Measurements from ENCODE around the gene CAMK4. TPM values are rescaled to one million over a fixed set of nuclear protein-coding genes. Genes with fewer than 3 reads are reported as not detected.

Gene CAMK4
- total RNA-seq, 2 donors from 2014 or later = 1.8 to 3.1 TPM

DNA sequence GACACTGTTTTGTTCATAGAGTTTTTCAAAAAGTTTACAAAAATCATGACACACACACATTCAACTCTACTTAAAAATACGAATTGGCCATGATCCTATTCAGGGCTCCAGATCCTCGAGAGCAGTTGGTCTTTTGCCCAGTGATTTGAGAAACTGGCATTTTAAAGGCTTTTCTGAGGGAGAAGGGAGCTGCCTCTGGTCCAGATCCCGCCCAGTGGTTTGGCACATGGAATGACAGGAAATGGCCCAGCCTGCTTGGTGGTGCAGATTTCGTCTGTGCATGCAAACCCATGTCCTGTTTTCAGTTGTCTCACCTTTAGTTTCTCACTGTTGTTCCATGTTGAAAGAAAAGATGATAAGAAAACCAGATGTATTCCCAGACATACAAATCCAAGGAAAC is 3.6 kb downstream of the CAMK4 start:
- peak in 1 of 2 donors; percentile 19 for DNase-seq
- intact Hi-C loops (cut with DNase I, micrococcal nuclease) = no loop called here
- no peak for ATAC-seq

DNA sequence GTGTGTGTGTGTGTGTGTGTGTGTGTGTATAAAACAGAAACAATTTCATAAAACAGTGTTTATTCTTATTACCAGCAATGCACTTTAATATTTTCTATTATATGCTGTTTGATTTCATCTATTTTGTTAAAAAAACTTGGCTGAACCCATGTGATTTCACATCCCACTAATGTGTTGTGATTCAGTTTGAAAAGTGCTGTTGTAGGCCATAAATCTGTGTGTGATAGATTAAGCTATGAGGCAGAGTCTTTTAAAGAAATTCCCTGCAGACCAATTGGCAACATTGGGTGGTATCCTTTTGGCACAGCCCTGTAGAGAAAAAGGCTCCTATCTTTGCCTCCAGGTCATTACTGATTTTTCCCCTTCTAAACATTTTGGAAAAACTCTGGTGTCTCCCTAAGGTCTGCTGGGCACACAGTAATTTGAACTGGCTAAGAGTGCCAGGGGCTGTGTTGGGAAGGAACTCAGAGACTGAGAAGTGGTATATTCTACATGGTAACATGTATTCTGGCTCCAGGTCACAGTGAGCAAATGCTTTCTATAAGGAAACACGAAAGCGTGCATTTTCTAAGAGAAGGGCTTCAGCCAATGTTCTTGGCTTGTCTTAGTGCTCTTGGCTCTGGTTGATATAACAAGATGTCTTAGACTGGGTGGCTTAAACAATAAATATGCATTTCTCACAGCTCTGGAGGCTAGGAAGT is 4.5 kb downstream of the CAMK4 start:
- no peak for DNase-seq
- intact Hi-C loops (cut with DNase I, micrococcal nuclease) = no loop called here
- no peak for ATAC-seq

DNA sequence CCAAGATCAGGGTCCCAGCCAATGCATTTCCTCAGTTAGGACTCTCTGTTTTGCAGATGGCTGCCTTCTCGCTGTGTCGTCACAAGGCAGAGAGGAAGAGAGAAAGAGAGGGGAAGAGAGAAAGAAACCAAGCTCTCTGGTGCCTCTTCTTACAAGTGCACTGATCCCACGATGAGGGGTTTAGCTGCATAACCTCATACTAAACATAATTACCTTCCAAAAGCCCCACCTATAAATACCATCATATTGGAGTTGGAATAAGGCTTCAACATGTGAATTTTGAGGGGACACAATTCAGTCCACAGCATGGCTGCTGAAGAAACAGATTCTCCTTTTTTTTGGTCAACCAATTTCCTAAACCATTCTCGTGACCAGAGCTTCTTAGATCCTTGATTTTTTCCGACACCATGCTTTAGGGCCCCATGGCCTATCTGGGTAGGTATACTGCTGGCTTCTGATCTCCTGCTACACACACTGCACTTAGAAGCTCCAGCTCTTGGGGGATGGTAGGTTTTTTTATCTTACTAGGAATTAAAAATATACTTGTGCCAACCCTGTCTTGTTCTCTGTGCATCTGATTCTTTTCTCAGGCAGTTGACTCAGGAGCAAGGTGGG is 5.1 kb downstream of the CAMK4 start:
- DNase-seq = no peak
- ATAC-seq = no peak
- intact Hi-C loops (cut with DNase I, micrococcal nuclease) = no loop called here

DNA sequence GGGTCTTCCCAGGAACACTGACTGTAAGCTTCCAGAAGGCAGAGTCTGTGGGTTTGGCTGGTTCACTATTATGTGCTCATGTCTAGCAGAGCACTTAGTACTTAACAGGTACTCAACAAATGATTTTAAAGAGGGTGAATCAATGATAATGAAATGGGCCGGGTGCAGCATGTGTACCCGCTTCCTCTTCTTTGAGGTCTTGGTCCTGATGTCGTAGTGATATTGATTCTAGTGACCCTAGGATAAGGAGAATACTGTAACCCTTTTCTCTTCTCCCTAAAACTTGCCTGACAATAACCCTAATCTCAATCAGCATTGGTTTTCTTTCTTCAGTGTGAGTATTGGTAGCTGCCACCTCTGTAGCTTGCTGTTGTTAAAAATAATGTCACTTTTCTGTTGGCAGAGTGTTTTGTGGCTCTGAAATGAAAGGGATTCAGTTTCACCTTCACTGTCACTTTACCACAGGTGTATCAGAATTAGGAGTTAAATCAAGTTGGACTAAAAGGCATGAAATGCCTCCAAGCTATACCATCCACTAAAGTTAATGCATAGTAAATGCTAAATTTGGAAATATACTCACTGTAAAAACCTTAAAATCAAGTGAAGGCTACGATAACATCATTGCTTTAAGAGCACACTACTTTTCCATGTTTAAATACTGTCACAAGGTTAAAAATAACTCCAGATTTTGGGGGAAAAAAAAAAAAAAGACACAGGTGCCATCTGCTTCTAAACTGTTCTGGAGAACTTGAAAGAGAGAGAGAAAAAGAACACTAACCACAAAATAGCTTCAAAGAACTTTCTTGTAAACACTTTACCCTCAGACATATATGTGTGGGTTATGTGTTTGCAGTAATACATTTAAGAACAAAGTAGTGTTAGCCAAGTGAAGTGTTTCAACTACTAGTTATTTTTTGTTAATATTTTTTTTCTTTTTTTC is 6.0 kb downstream of the CAMK4 start:
- intact Hi-C loops (cut with DNase I, micrococcal nuclease) = no loop called here
- ATAC-seq (no peak), DNase-seq (no peak)

DNA sequence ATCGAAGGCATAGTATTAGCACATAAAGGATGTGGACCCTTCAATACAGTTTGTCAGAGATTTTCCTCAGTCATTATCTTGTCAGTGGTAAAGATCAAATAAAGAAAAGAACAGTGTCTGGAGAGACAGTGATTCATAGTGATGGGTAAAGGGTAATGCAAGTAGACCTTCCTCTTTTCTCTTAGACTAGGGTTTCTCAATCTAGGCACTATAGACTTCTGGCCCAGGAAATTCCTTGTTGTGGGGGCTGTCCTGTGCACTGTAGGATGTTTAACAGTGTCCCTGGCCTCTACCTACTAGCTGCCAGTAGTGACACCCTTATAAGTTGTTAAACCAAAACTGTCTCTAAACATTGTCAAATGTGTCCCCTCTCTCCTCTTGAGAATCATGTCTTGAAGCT is 6.9 kb downstream of the CAMK4 start:
- DNase-seq (no peak), ATAC-seq (no peak)
- intact Hi-C loops (cut with DNase I, micrococcal nuclease) = no loop called here

DNA sequence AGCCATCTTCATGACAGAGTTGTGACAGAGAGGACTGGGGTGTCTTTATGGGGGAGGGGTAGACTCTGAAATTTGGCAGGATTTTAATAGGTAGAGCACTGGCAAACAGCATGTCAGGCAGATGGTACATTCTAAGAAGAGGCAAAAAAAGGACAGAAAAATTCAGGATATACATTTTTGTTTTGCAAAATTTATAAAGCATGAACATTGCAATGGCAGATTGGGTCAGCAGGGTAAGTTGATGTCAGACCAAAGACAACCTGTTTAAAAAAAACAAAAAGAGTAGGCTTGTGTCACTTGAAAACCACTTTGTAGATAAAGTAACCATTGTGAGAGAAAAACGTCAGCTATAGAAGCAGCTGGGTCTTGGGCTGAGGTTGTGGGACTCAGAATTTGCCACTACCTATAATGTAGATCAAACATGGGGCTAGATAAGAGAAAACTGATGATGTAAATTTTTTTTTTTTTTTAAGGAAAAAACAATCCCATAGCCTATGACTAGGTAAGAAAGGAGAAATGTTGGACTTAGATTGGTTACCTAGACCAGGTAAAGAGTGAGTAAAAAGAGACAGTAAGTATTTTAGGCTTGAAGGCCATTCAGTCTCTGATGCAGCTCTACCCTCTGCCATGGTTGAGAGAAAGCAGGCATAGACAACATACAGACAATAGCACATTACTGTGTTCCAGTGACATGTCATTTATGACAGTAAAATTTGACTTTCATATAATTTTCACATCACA is 8.3 kb downstream of the CAMK4 start:
- no peak for ATAC-seq
- intact Hi-C loops (cut with DNase I, micrococcal nuclease) = no loop called here
- no peak for DNase-seq

DNA sequence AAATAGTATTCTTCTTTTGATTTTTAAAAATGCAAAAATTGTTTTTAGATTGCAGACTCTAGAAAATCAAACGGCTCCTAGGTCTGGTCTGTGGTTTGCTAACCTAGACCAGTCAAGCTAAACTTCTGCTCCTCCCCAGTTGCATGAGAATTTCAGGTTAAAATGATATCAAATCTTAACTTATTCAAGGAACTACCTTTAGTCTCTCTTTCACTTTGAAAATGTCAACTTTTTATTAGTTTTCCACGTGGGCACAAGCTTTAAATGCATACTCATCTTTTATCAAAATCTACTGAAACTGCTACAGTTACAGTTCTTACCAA is 8.8 kb downstream of the CAMK4 start:
- ATAC-seq = no peak
- DNase-seq = no peak
- intact Hi-C loops (cut with DNase I, micrococcal nuclease) = no loop called here

DNA sequence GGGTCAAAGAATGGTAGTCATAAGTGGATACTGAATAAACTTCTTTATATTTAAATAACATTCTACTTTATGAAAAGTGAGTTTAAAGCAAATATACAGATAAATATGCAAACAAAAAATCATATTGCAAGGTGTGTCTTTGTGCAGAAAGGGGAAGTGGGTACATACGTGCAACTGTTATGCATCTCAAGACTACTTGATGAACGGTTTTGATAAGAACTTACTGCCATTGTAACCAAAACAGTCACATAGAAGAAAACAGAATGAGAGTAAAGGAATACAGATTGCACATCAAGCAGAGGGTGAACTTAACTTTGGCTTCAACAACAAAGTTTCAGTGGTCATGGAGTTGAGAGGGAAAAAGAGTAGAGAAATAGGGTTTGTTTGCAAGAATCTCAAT is 9.9 kb downstream of the CAMK4 start:
- ATAC-seq = no peak
- DNase-seq = no peak
- intact Hi-C loops (cut with DNase I, micrococcal nuclease) = no loop called here

DNA sequence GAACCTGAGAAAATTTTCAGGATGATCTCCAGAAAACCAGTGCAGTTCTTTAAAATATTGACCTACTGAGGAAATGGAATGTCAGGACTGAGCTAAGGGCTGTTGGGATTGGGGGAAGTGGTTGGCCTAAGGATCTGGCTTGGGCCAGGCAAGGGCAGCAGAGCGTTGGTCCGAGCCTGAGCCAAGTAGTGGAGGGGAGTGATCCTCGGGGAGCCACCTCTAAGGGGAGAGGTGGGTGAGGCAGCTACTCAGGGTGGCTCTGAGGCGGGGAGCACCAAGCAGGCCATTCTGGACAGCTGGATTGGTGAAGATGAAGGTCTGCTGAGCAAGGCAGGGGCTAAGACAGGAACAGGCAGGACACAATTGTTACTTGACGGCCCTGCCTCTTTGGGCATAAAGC is 11.5 kb downstream of the CAMK4 start:
- intact Hi-C loops (cut with DNase I, micrococcal nuclease) = no loop called here

DNA sequence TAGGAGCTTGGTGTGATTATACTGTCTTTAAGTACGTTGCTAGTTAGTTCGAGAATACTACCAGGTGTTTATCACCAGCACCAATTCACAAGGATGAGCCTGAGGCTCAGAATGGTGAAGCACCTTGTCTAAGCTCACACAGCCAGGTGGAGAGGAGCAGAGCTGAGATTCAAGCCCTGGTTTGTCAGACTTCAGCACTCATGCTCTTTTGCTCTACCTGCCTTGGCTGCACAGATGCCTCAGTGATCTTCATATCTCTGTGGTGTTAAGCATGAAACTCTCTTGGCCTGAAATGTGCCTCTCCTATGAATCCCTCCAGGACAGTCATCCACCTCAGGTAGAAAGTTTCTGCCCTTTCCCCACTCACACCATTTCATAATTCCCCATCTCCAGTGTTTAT is 12.2 kb downstream of the CAMK4 start:
- no peak for DNase-seq
- no peak for ATAC-seq
- intact Hi-C loops (cut with DNase I, micrococcal nuclease) = no loop called here

More for the DNA sequence above, 11.5 kb downstream of the CAMK4 start:
- DNase-seq (no peak), ATAC-seq (no peak)

DNA sequence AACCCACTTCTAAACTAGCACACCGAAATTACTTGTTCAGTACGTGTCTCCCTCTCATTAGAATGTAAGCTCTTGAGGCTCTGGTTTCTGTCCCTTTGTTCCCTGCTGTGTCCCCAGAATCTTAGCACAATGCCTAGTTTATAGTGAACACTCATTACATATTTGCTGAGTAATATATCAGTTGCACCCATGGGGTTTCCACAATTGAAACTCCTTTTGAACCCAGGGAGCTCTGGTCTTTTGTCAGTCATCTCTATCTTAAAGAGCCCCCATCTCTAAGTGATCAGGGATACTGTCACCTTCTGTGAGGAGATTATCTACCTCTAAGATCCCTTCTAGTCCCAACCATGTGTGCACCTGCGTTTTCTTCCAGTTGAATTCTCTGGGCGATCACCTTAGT is 12.8 kb downstream of the CAMK4 start:
- intact Hi-C loops (cut with DNase I, micrococcal nuclease) = no loop called here
- no peak for ATAC-seq
- DNase-seq = no peak

DNA sequence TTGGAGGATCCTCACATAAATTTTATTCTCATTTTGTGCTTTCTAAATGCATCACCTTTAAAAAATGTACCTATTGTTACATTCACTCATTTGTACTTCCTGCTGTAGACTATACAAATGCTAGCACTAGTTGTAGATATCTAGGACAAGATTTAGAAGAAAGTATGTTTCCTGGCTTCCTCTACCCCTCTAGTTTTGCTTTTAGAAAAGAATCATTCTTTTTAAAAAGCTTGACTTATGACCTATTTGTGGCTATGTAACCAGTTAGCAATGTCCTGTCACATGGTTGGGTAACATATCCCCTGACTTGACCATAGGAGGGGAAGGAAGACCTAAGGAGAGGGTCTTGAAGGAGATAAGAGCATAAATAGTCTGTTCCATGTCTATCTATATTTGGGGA is 13.3 kb downstream of the CAMK4 start:
- DNase-seq (no peak), ATAC-seq (no peak)
- intact Hi-C loops (cut with DNase I, micrococcal nuclease) = no loop called here

DNA sequence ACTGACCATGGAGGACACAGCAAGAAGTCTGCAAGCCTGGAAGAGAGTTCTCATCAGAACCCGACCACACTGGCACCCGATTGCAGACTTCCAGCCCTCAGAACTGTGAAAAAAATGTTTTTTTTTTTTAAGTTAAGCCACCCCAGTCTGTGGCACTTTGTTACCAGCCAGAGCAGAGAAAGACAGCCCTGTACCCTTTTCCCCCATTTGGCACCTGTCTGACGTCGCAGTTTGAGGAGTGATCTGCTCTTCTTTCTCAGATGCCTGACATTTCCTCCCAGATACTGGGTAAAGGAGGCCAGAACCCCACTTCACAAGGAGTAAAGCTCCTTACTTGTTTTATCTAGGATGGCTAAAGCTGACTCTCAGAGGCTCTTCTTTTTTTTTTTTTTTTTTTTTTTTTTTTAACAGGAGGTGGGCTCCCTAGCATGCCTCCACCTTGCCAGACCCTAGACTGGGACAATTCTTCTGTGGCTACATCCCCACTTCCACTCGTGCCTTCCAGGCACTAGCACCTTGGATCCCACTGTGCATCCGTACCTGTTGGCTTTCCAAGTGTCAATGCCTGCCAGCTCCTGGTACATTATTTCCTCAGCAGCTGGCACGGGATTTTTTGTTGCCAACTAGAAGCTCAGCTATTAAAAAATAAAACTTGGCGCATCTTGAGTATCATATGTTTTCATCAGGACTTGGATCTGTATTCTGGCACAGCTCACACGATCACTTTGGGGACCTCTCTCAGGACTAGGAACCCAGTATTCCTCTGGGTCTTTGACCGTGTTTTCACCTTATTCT is 14.4 kb downstream of the CAMK4 start:
- no peak for DNase-seq
- no peak for ATAC-seq
- intact Hi-C loops (cut with DNase I, micrococcal nuclease) = no loop called here

DNA sequence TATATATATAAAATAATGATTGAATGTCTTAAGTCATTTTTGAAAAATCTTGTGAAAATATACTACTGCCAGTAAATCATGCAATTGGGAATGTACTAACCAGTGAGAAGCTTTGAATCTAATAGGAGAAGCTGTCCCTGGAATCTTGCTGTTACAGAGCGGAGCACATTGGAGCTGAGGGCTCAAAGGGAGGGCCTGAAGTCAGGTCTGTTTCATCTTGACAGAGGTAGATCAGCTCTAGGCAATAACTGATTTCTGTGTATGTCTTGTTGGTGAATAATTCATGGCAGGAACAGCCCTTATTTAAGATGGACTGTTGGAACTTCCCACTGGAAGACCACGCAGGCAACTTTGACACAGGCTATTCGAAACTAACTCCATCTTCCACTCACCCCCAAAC is 17.5 kb downstream of the CAMK4 start:
- DNase-seq = no peak
- ATAC-seq = no peak
- intact Hi-C loops (cut with DNase I, micrococcal nuclease) = no loop called here

DNA sequence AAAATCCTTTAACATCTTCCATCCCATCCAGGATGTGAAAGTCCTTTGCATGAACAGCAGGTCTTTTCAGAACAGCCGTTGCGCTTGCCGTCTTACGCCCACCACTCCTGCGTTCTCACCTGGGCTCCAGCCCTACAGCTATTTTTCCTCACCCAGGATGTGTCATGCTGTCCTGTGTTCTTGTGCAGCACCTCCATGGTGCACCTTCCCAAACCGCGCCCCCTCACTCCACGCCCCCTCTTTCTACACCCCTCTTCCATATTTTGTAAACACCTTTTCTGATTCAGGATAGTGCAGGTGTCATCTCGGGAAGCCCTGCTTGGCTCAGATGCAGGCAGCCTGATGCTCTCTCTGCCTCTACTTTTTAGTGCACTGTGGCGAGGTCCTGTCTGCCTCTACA is 18.4 kb downstream of the CAMK4 start:
- intact Hi-C loops (cut with DNase I, micrococcal nuclease) = no loop called here
- DNase-seq = no peak
- ATAC-seq = no peak

DNA sequence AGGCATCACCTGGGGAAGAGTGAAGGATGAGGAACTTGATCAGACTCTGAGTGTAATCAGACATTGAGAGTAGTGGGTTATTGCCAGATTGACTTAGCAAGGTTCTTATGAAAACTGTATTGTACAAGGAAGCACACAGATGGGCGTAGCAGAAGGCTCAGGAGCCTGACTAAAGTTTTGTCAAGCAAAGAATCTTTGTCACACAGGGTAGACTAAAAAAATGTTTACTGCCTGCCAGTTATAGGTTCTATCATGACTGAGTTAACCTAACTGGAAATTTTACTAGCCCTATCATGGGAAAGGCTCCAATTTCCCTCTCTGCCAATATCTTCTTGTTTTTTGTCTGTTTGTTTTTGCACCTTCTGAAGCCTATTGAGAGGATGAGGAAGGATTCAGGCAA is 19.1 kb downstream of the CAMK4 start:
- no peak for ATAC-seq
- intact Hi-C loops (cut with DNase I, micrococcal nuclease) = no loop called here

DNA sequence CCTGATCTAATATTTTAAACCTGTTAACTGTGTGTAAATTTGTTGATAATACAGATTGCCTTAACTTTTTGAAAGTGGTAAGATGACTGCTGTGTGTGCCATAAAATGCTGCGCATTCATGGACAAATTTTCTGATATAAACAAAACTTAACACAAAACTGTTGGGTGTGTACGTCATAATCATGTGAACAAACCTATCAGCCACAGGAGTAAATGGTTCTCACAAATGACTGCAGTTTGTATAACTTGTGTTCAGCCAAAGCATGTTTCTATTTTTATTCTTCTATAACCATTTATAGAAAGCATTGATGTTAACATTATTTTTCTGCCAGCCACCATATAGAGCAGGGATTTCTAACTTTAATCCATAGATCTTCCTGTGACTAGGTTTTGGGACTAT is 21.5 kb downstream of the CAMK4 start:
- ATAC-seq = no peak
- intact Hi-C loops (cut with DNase I, micrococcal nuclease) = no loop called here
- no peak for DNase-seq

More for the DNA sequence above, 19.1 kb downstream of the CAMK4 start:
- DNase-seq = no peak

DNA sequence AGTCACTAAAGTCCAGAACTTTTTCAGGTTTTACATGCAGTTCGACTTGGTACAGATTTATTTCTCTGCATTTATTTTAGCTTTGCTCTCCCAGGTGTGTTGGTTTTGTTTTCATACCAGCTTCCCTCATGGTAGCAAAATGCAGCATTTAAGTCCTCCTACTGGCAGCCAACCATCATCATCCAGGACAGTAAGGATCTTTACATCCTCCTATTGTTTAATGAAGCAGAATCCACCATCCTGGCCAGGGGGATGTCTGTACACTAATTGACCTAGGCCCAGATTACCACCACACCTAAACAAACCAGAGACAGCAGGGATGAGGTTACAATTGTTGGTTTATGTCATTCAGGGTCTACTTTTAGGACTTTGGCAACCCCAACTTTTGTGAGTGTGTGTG is 22.3 kb downstream of the CAMK4 start:
- no peak for DNase-seq
- ATAC-seq = no peak
- intact Hi-C loops (cut with DNase I, micrococcal nuclease) = no loop called here

DNA sequence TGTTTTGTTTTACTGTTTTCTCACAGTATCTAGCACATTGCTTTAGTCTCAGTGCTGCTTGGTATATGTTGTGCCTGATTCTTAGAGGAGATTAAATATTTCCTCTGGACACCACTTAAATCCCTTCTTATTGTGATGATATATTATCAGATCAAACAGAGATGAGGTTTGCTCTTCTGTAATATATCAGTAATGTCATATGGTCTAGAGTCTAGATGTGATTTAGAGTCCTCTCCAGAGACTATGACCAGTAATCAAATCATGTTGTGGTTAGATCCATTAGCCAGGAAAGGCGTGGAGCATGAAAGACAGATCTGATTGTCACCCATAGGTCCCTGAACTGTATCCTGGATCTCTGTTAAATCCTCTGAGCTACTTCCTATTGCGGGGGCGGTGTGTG is 24.4 kb downstream of the CAMK4 start:
- DNase-seq (no peak), ATAC-seq (no peak)
- intact Hi-C loops (cut with DNase I, micrococcal nuclease) = no loop called here
